NCI-H2107 (cell line): ENCODE data around the gene TMX4.

Experiments
- DNase-seq: peaks from one replicate; lab custom pipeline; 2025; lab: John Stamatoyannopoulos, UW

The TMX4 gene

GRCh38 chr20:8019998-8020247 lies 362 bp upstream of the TMX4 start:
- no peak for DNase-seq

GRCh38 chr20:8018958-8019245 lies 659 bp downstream of the TMX4 start:
- no peak for DNase-seq

DNA sequence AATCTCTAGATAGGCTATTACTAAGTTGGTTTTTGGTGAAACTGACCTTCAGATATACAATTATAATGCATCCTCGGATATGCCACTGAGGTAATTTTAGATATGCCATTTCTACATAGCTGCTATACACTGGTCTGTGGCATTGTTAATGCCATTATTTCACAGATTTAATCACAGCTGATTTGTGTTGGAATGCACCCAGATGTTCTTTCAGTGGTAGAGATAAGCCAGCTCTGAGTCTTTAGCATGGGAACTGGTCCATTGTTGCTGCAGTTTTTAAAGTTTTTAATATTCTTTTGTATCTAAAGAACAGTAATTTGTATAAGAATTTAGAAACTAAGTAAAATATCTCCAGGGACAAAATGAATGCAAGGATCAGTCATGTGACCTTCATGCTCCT lies 6.8 kb downstream of the TMX4 start:
- DNase-seq, result no peak

DNA sequence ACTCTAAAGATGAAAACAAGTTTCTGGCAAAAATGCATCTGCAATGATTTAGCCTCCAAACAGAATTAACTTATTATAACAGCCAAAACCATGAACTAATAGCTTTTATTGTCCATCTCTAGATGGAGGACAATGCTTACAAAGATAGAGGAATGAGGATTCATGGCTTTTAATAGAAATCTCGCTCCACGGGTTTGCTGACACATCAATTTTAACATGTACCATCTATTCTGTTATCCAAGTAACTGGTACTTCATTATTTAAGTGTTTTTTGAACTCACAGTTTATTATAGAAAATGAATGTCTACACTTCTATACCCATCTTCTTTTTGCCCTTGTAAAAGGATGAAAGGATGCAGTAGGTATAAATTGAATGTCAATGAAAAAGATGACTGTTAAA lies 10.8 kb downstream of the TMX4 start:
- no peak for DNase-seq

GRCh38 chr20:8007490-8007889 lies 12.1 kb downstream of the TMX4 start:
- no peak for DNase-seq

DNA sequence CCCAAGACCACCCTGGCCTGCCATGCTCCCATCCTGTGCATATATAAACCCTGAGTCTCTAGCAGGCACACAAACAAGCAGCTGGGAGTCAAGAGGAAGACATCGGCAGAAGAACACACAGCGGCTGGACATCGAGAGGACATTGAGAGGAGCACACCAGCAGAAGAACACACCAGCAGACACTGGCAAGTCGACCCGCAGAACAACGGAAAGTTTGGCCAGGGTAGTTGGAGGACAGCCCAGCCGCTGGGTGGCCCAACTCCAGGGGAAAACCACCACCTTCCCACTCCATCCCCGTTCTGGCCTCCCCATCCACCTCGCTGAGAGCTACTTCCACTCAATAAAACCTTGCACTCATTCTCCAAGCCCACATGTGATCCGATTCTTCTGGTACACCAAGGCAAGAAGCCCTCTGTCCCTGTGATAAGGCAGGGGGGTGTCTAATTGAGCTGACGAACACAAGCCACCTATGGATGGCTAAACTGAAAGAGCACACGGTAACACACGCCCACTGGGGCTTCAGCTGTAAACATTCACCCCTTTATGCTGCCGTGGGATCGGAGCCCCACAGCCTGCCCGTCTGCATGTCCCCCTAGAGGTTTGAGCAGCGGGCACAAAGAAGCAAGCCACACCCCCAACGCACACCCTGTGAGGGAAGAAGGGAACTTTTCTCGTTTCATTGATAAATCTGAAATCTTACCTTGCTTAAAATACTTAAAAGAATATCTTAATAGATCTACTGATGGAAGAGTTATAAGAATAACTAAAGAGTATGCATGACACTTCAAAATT lies 13.8 kb downstream of the TMX4 start:
- no peak for DNase-seq

DNA sequence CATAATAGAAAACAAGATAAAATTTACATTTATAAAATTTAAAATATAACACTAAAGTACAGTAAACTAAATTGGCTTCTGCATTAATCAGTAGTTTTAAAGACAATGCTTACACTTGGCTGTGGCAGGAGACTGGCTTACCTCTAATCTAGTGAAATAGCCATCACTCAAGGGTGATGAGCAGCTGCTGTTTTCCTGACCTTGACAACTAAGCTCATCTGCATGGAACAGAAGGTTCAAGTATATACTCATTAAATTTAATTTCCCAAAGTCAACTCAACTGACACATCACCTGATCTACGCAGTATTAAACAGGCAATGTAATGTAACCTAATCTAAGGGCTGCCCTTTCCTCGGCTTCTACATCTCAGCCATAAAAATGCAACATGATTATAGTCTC lies 14.5 kb downstream of the TMX4 start:
- no peak for DNase-seq

GRCh38 chr20:8002056-8002455 lies 17.5 kb downstream of the TMX4 start:
- DNase-seq, result no peak

DNA sequence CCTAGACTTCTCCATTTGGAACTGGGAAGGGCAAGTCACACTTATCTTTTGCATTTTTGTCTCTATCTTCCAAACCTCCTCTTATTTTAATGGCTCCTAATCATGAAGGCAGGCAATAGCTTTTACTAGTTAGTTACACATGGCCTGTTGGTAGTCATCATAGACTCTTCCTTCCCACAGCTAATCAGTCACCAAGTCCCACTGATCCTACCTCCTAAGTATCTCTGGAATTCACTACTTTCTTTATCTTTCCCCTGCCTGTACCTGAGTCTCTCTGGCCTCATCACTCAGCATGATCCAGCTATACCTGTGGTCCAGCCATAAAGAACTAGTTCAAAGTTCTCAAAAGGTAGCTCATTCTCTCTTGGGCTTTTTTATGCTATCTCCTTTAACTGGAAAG lies 18.8 kb downstream of the TMX4 start:
- DNase-seq, result no peak

DNA sequence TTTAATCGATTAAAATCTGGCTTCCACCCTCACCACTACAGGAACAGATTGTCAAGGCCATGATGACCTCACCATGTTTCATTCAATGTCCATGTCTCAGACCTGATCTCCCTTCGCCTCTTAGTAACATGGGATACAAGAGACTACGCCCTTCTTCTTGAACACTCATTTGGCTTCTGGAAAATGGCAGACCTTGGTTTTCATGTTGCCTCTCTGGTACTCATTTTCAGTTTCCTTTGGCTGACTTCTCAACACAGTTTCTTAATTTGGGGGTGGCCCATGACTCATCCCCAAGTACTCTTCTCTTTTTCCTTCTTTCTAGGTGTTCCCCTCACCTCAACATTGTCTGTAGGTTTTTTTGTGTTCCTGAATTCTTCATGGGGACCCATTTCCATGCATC lies 22.7 kb downstream of the TMX4 start:
- no peak for DNase-seq

DNA sequence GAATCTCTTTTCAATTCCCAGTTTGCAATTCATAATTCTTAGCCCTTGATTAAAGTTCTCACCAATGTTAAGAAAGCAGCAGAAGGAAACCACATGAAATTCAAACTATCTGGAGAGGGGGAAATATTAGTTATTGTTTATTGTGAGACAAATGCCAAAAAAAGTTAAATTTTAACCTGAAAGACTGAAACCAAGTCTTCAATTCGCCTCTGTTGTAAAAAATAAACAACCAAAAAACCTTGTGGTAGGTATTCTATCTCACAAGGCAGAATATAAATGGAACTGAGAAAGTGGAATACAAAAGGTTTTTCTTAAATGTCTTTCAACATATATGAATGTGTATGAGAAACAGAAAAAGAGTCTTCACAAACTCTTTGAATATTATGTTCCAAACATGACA lies 24.8 kb downstream of the TMX4 start:
- DNase-seq, result no peak

DNA sequence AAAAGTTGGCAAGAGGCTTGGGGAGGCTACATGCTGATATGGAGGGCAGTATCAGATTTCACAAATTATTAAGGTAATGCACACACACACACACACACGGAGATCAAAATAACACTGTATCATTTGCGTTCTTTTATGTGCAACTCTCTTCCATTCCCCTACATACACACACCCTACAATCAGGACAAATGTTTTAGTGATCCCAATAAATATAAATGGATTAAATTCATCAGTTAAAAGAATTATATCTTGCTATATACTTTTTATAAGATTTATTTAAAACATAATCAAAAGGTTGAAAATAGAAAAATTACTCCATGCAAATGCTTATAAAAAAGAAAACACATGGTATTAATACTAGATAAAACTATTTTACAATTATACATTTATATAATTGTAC lies 25.9 kb downstream of the TMX4 start:
- DNase-seq, result no peak

GRCh38 chr20:7993238-7993637 lies 26.3 kb downstream of the TMX4 start:
- no peak for DNase-seq

GRCh38 chr20:7990385-7990784 lies 29.2 kb downstream of the TMX4 start:
- DNase-seq, result no peak

GRCh38 chr20:7989379-7989778 lies 30.2 kb downstream of the TMX4 start:
- DNase-seq, result no peak

DNA sequence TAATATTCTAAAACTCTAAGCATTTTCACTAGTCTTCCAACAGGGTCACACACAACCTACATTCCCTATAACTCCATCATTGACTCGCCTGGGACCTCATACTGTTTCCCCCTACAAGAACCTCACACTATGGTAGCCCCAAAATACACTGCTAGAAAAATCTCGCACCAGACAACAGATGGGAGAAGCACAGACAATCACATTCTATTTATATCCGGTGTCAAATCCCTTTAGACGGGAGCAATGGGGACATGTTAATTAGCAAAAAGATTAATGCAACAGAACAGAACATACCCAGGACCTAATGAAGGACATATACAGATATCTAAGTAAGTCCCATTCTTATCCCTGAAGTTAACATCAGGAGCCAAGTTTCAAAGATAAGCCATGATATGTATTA lies 33.6 kb downstream of the TMX4 start:
- DNase-seq, result no peak

DNA sequence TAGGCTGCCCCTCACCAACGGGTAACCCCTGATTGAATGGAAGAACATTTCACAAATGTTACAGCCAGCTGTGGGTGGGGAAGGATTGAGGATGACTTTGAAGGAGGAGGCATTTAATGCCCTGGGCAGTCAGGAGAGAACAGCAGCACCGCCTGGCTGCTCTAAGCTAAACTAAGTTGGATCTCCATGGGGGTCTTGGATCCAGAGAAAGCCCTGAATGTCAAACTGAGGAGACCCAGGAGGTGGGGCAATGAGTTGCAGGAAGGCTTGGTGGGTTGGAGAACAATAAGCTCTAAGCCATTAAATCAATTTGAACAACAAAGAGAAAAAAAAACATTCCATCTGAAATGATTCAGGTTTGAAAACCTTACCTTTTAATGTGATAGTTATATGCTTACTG lies 35.4 kb downstream of the TMX4 start:
- no peak for DNase-seq

GRCh38 chr20:7981374-7981773 lies 38.2 kb downstream of the TMX4 start:
- no peak for DNase-seq

GRCh38 chr20:7980332-7981046 lies 39.1 kb downstream of the TMX4 start:
- DNase-seq, result no peak

DNA sequence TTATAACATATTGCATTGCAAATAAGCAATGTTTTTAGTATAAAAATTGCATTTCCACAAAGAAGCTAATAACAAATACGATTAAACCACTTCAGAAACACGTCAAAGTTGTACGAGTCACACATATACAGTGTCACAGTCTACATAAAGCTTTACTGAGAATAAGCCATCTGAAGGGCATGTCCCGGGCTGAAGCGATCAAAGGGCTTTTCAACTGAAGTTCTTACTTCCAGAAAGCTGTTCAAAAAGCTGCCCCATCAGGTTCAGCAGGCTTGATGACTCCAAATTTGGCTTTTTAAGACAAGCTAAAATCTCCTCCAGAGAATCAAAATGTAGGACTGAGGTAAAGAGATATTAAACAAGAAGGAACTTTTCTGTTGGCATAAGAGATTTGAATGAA lies 41.9 kb downstream of the TMX4 start:
- DNase-seq, result no peak

GRCh38 chr20:7975851-7976414 lies 43.6 kb downstream of the TMX4 start:
- DNase-seq, result no peak

DNA sequence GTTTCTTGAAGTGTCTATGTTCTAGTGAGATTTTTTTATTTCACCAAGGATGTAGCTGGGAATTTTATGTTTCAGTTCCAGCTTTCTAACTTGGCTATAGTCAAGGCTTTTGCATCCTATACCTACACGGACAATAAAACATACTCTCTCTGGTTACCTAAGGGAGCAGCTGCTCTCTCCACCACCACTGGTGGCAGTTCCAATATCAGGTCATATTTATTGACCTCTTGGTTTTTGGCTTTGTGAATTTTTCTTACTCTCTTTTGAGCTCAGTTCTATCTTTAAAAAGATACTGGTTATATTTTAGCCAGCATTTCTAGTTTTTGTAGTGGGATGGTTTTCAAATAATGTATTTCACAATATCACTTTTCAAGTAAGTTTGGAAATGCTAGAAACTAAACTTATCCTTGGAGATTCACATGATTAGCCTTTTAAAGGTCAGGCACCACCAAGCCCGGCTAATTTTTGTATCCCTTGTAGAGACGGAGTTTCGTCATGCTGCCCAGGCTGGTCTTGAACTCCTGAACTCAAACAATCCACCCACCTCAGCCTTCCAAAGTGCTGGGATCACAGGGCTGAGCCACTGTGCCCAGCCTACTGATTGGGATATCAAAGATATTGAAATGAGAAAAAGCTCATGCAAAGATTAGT lies 44.7 kb downstream of the TMX4 start:
- no peak for DNase-seq

GRCh38 chr20:7971536-7972280 lies 47.9 kb downstream of the TMX4 start:
- DNase-seq, result no peak
